H9 (cell line): ENCODE measurements around the gene PROSER3. TPM values are rescaled to one million over a fixed set of nuclear protein-coding genes. Genes with fewer than 3 reads are reported as not detected.

ENCODE experiments used
- DNase-seq: peaks from one replicate; pipeline ENCODE4 v3.0.0-alpha.2; 2017
- H2AFZ ChIP-seq: one replicate; pipeline ENCODE4 v1.6.1; 2013; ENCODE audit warnings: mild to moderate bottlenecking, low read length, control low read depth, moderate library complexity
- H2AK5ac ChIP-seq: 2 replicates; pipeline ENCODE4 v1.6.1; 2013; ENCODE audit warnings: low read length, control low read depth, mixed read lengths; ENCODE audit not compliant: insufficient read length
- H2BK120ac ChIP-seq: one replicate; pipeline ENCODE4 v1.6.1; 2013; ENCODE audit warnings: low read depth, mild to moderate bottlenecking, low read length, control low read depth, inconsistent platforms; ENCODE audit not compliant: poor library complexity, severe bottlenecking
- H2BK12ac ChIP-seq: 2 replicates; pipeline ENCODE4 v1.6.1; 2013; ENCODE audit warnings: low read length, control low read depth, mixed read lengths, low read depth; ENCODE audit not compliant: insufficient read length
- H2BK15ac ChIP-seq: 2 replicates; pipeline ENCODE4 v1.6.1; 2013; ENCODE audit warnings: low read depth, low read length, control low read depth
- H2BK20ac ChIP-seq: one replicate; pipeline ENCODE4 v1.6.1; 2013; ENCODE audit warnings: low read depth, mild to moderate bottlenecking, low read length, control low read depth, inconsistent platforms; ENCODE audit not compliant: poor library complexity, severe bottlenecking
- H2BK5ac ChIP-seq: 2 replicates; pipeline ENCODE4 v1.6.1; 2013; ENCODE audit warnings: low read length, control low read depth, mixed read lengths; ENCODE audit not compliant: insufficient read length
- H3K14ac ChIP-seq: 2 replicates; pipeline ENCODE4 v1.6.1; 2013; ENCODE audit warnings: low read length, control low read depth; ENCODE audit not compliant: insufficient read depth
- H3K18ac ChIP-seq: 2 replicates; pipeline ENCODE4 v1.6.1; 2013; ENCODE audit warnings: low read depth, mild to moderate bottlenecking, mixed read lengths, low read length, control low read depth; ENCODE audit not compliant: insufficient read length
- H3K23ac ChIP-seq: 2 replicates; pipeline ENCODE4 v1.6.1; 2013; ENCODE audit warnings: low read length, control low read depth, mixed read lengths, low read depth; ENCODE audit not compliant: insufficient read length
- H3K23me2 ChIP-seq: 2 replicates; pipeline ENCODE4 v1.6.1; 2013; ENCODE audit warnings: low read depth, mild to moderate bottlenecking, mixed read lengths, low read length, control low read depth; ENCODE audit not compliant: insufficient read length, poor library complexity, severe bottlenecking
- H3K27ac ChIP-seq: 2 replicates; pipeline ENCODE4 v1.5.1; 2013; ENCODE audit warnings: low read length, control low read depth, mixed read lengths, low read depth; ENCODE audit not compliant: insufficient read length
- H3K27me3 ChIP-seq: 2 replicates; pipeline ENCODE4 v1.6.1; 2013; ENCODE audit warnings: low read length, control low read depth, inconsistent platforms; ENCODE audit not compliant: insufficient read depth
- H3K4ac ChIP-seq: 2 replicates; pipeline ENCODE4 v1.6.1; 2013; ENCODE audit warnings: low read depth, mild to moderate bottlenecking, control low read depth, inconsistent platforms, low read length, moderate library complexity
- H3K4me1 ChIP-seq: 2 replicates; pipeline ENCODE4 v1.6.1; 2013; ENCODE audit warnings: low read length, control low read depth, inconsistent platforms; ENCODE audit not compliant: insufficient read depth
- H3K4me2 ChIP-seq: 2 replicates; pipeline ENCODE4 v1.6.1; 2013; ENCODE audit warnings: low read length, control low read depth, mixed read lengths; ENCODE audit not compliant: insufficient read length, insufficient read depth
- H3K56ac ChIP-seq: 2 replicates; pipeline ENCODE4 v1.6.1; 2013; ENCODE audit warnings: low read depth, mild to moderate bottlenecking, mixed read lengths, low read length, control low read depth; ENCODE audit not compliant: insufficient read length
- H3K79me1 ChIP-seq: 2 replicates; pipeline ENCODE4 v1.6.1; 2013; ENCODE audit warnings: low read depth, mild to moderate bottlenecking, moderate library complexity, low read length, control low read depth, inconsistent platforms; ENCODE audit not compliant: insufficient read depth, poor library complexity, severe bottlenecking
- H3K79me2 ChIP-seq: 2 replicates; pipeline ENCODE4 v1.6.1; 2013; ENCODE audit warnings: low read length, control low read depth, inconsistent platforms; ENCODE audit not compliant: insufficient read depth
- H3K9ac ChIP-seq: 2 replicates; pipeline ENCODE4 v1.6.1; 2013; ENCODE audit warnings: low read length, control low read depth, mixed read lengths; ENCODE audit not compliant: insufficient read length; ENCODE audit errors: extremely low read depth
- H3K9me3 ChIP-seq: one replicate; pipeline ENCODE4 v1.6.1; 2013; ENCODE audit warnings: low read depth, low read length, inconsistent platforms; ENCODE audit not compliant: control insufficient read depth
- H3T11ph ChIP-seq: one replicate; pipeline ENCODE4 v1.6.1; 2013; ENCODE audit warnings: mild to moderate bottlenecking, low read length, control low read depth, inconsistent platforms
- H4K20me1 ChIP-seq: one replicate; pipeline ENCODE4 v1.6.1; 2013; ENCODE audit not compliant: control insufficient read depth, insufficient read length, insufficient read depth
- H4K5ac ChIP-seq: 2 replicates; pipeline ENCODE4 v1.6.1; 2013; ENCODE audit warnings: low read depth, mild to moderate bottlenecking, mixed read lengths, low read length, control low read depth; ENCODE audit not compliant: insufficient read length
- H4K8ac ChIP-seq: replicated peaks from 2 replicates; pipeline ENCODE4 v1.6.1; 2013; ENCODE audit warnings: low read length, control low read depth, mixed read lengths, low read depth; ENCODE audit not compliant: insufficient read length
- H4K91ac ChIP-seq: 2 replicates; pipeline ENCODE4 v1.6.1; 2013; ENCODE audit warnings: low read depth, mild to moderate bottlenecking, moderate library complexity, mixed read lengths, low read length, control low read depth; ENCODE audit not compliant: insufficient read length
- H3K27ac Mint-ChIP-seq, 3 experiments: 2 replicates in 2 of 3; 3 replicates in 1 of 3; pipeline ENCODE4 v1.8.0; 2020 to 2021; ENCODE audit warnings: mixed read lengths in 3 of 3, mild to moderate bottlenecking in 1 of 3, moderate library complexity in 1 of 3
- H3K27me3 Mint-ChIP-seq: 2 replicates; pipeline ENCODE4 v1.8.0; 2021; ENCODE audit warnings: low read depth, mild to moderate bottlenecking, moderate library complexity, mixed read lengths
- H3K36me3 Mint-ChIP-seq, 3 experiments: 2 replicates in 2 of 3; 3 replicates in 1 of 3; pipeline ENCODE4 v1.8.0; 2020 to 2021; ENCODE audit warnings: low read depth in 3 of 3, mixed read lengths in 3 of 3; ENCODE audit not compliant: insufficient read depth in 1 of 3
- H3K4me1 Mint-ChIP-seq, 2 experiments: 2 replicates each; pipeline ENCODE4 v1.8.0; 2020; ENCODE audit warnings: mixed read lengths in 2 of 2
- H3K4me3 Mint-ChIP-seq, 2 experiments: 2 replicates in 1 of 2; 3 replicates in 1 of 2; pipeline ENCODE4 v1.8.0; 2020 to 2021; ENCODE audit warnings: mild to moderate bottlenecking in 2 of 2, mixed read lengths in 2 of 2, moderate library complexity in 1 of 2
- H3K9me3 Mint-ChIP-seq, 2 experiments: 2 replicates in 1 of 2; 3 replicates in 1 of 2; pipeline ENCODE4 v1.8.0; 2020; ENCODE audit warnings: mild to moderate bottlenecking in 2 of 2, mixed read lengths in 2 of 2, moderate library complexity in 1 of 2
- CTCF ChIP-seq: fragments of 200-600 bp; sonication (generic); conservative IDR thresholded peaks from 3 replicates; pipeline ENCODE4 v1.8.0; 2021; ENCODE audit warnings: antibody characterized with exemption, mild to moderate bottlenecking
- WGBS: extraction: QIAGEN DNeasy Blood & Tissue Kit; methylation state at CpG from one replicate; pipeline ENCODE4 v1.1.7; 2013; ENCODE audit warnings: missing lambda C conversion rate, low lambda C conversion rate, mixed read lengths; ENCODE audit not compliant: insufficient read length; ENCODE audit errors: extremely low coverage; 5-methylcytosine and 5-hydroxymethylcytosine counted together
- total RNA-seq: library from RNA; stranded (reverse); gene quantifications from 2 replicates; pipeline ENCODE4 v1.2.1, GENCODE V29; 2021

Gene PROSER3
- total RNA-seq, 1 experiment from 2014 or later, result 29.1 TPM

GRCh38 chr19:35716801-35717664, 40.9 kb upstream of the PROSER3 start:
- WGBS, result no CpG with 5 or more reads among the region's 77 CpGs
- H3K36me3 Mint-ChIP-seq, result peaks cover 11 to 27% (median 18%) of the 10 kb centered on the region in 3 experiments; a peak in 6 of 7 replicates

More at GRCh38 chr19:35716801-35717664, 40.9 kb upstream of the PROSER3 start:
- no peak overlapping the region for H3K56ac ChIP-seq
- peaks cover 18% of the 10 kb centered on the region for H3K23me2 ChIP-seq
- no peaks in the 10 kb centered on the region for H3K9me3 ChIP-seq
- H3K4me2 ChIP-seq, result peak overlapping the region; percentile 80
- no peak overlapping the region for H3K4ac ChIP-seq
- no peak overlapping the region for H3K23ac ChIP-seq
- no peak overlapping the region for H2BK20ac ChIP-seq
- peak; percentile 93 for TF ChIP-seq CTCF
- peak overlapping the region; percentile 91 to 99 (median 95) for H3K27ac Mint-ChIP-seq
- H2BK120ac ChIP-seq, result no peak overlapping the region
- no peak overlapping the region for H3T11ph ChIP-seq
- H3K79me1 ChIP-seq, result no peaks in the 10 kb centered on the region
- no peaks in the 10 kb centered on the region for H3K27me3 ChIP-seq
- peak overlapping the region; percentile 67; the same call in 1 of the 2 replicates for H3K14ac ChIP-seq
- H3K79me2 ChIP-seq, result peaks cover 11% of the 10 kb centered on the region; the same call in 1 of the 2 replicates
- no peak overlapping the region for H4K5ac ChIP-seq
- peak overlapping the region; percentile 83 for H3K18ac ChIP-seq
- peak overlapping the region; percentile 52 for H3K9ac ChIP-seq
- H2BK15ac ChIP-seq, result no peak overlapping the region
- H3K27ac ChIP-seq, result peak overlapping the region; percentile 15
- peak; percentile 95 for DNase-seq
- H4K20me1 ChIP-seq, result peaks cover 6% of the 10 kb centered on the region
- H3K27me3 Mint-ChIP-seq, result no peaks in the 10 kb centered on the region
- no peak overlapping the region for H4K8ac ChIP-seq
- no peak overlapping the region for H4K91ac ChIP-seq
- no peak overlapping the region for H2BK5ac ChIP-seq
- no peak overlapping the region for H2AFZ ChIP-seq
- H2AK5ac ChIP-seq, result no peak overlapping the region
- H3K4me1 Mint-ChIP-seq, result peaks cover 41 to 43% of the 10 kb centered on the region in 2 experiments
- H3K4me1 ChIP-seq, result peaks cover 7% of the 10 kb centered on the region; the same call in 1 of the 2 replicates
- H3K4me3 Mint-ChIP-seq, result peak overlapping the region; percentile 86 to 90
- no peak overlapping the region for H2BK12ac ChIP-seq
- H3K9me3 Mint-ChIP-seq, result no peaks in the 10 kb centered on the region; a peak in 1 of 5 replicates
